Activated CD8-positive, alpha-beta memory T cell treated with anti-CD3 and anti-CD28 coated beads, Interleukin-2, amount 50 U/mL, for 1 hour (primary cell): ENCODE results near the gene SEC16A.

Source experiments
- DNase-seq: peaks from one replicate; pipeline ENCODE4 v3.0.0-alpha.2; 2020; ENCODE audit errors: extremely low read depth

Gene SEC16A

GRCh38 chr9:136482793-136483588 lies at the start of gene SEC16A:
SEC16A (minus strand) TSS chr9:136483040; CDS start chr9:136477615, 5,425 bp downstream.
- peak; percentile 98 for DNase-seq

DNA sequence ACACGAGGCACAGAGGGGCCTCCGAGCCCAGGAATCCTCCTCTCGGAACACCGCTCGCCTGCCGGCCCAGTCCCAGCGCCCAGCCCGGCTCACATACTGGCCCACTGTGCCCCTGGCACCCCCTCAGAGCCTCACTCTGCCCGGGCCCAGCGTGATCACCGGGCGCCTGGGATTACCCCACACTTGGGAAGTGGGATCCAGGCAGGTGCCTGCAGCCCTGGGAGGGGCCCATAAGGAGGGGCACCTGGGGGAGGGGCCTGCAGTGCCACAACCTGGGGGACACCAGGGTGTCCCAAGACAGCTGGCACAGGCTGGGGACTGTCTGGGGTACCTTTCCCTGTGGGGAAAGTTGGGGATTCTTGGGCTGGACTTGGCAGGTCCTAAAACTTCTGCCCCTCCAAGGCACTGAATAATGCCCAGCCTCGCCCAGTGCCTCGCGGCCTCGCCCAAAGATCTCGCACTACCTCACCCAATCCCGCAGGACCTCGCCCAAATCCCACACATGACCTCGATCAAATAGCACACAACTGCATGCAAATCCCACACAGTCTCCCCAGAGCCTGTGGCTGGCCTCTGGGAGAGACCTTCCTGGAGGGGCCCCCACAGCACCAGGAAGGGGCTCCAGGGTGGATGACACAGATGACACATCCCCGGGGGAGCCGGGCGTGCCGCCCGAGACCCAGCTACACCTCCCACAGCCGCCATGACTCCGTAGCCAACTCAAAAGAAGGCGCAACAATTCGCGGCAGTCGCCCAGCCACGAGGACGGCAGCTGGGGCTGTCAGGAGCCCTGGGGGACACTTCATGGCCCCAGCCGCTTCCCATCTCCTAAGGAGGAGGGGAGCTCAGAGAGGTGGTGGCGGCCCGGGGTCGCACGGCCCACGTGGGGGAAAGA lies 49.3 kb upstream of the SEC16A start:
- no peak for DNase-seq

- no peak for DNase-seq
Measured at GRCh38 chr9:136531186-136531903, 48.5 kb upstream of the SEC16A start.

DNA sequence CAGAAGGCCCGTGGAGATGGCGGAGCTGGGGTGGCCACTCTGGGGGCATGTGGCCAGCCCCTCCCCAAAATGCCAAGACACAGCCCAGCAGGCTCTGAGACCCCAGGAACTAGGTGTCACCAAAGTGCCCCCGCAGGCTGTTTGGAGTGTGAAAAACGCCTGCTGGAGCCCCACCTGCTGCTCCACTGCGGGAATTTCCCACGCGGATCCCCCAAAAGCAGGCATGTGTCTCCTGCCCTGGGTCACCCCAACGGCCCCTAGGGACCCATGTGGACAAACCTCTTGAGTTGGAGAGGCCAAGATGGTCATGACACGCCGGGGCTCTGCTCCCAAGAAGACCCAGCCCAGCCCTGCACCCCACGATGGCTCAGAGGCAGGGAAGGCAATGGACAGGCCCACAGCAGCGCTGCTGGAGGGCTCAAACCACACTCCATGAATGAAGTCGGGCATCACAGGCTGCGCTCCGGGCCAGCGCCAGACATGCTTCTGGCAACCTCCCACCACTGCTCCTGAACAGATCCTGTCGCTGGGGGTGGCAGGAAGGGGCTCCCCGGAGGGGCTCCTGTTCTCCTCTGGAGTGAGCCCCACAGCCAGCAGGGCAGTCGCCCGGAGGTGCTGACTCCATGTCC lies 47.7 kb upstream of the SEC16A start:
- DNase-seq: no peak

GRCh38 chr9:136529516-136530460 lies 46.9 kb upstream of the SEC16A start:
- DNase-seq: no peak

GRCh38 chr9:136528716-136529341 lies 46.0 kb upstream of the SEC16A start:
- DNase-seq: no peak

DNA sequence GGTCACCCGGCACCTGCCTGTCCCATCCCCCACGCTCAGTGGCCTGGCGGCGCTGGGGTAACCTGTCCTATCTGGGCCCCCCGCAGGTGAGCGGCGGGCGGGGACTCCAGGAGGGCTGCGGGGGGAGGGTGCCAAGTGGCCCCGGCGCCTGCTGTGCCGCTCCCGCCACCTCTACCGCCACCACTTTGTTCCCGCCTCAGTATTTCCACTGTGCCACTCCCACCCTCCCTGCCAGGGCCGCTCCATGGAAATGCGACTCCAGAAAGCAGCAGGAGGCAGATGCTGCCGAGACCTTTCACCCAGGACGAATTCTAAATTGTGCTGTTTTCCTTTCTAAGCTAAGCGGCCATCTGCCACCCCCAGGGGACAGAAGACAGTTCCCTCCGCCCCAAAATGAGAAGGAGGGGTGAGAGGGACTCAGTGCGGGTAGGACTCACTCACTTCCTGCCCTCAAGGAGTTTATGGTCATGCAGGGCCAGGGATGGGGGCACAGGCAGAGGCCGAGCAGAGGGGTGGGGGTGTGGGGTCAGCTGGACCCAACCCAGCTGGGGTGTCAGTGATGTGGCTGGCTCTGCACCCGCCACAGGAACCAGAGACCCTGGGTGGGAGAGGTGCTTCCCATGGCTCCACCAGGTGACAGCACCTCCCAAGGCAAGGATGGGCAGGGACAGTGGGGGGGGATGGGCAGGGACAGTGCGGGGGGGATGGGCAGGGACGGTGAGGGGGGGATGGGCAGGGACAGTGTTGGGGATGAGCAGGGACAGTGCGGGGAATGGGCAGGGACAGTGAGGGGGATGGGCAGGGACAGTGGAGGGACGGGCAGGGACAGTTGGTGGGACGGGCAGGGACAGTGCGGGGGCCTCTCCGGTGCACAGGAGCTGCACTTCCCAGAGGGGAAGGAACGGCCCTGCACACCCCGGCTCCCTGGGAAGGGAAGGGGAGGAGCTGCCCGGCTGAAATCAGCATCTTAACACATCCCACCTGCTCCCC lies 45.2 kb upstream of the SEC16A start:
- no peak for DNase-seq

- no peak for DNase-seq
Measured at GRCh38 chr9:136527131-136527530, 44.3 kb upstream of the SEC16A start.

DNA sequence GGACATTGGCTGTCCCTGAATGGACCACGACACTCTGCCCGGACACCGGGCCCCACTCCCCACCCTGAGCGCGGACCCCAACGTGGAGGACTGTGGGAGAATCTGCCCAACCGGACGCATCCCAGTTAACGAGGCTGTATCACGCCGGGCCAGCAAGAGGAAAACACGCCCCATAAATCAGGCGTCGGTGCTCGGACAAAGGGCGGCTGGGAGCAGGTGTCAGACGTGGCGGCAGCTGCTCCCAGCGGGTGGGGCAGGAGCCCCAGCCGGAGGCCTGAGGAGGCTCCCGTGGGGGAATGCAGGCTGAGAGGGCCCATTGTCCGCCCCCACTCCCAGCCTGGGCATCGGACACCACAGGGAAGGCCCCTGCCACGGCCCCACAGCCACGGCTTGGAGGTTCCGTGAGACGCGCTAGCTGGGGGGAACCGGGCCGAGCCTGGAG lies 43.8 kb upstream of the SEC16A start:
- no peak for DNase-seq

DNA sequence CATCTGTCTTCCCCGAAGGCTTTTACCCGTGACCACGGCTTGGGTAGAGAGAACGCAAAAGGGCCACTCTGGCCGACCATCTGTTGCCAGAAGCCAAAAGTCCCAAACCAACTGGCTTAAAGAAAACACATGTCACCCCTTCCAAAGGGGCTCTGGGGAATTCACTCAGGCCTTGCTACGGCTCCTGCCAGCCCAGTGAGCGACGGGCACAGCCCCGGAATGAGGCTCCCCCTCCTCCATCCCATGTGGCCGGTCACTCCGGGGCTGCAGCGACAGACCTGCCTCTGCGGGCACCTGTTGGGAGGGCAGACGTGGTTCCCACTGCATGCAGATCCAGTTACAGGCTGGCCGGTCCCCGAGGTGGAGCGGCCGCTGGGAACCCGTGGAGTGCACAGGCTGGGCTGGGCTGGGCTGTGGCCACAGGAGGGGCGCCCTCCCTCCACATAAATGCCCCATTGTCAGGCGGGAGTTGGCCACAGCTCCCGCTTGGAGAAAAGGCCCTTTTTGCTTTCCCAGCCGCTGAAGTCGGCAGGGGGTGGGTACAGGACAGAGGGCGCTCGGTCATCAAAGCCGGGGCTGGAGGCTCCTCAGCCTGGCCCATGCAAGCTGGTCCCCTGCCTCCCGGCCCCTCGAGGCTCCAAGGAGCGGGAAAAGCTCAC lies 43.1 kb upstream of the SEC16A start:
- DNase-seq: no peak

- no peak for DNase-seq
Measured at GRCh38 chr9:136525207-136525606, 42.4 kb upstream of the SEC16A start.

DNA sequence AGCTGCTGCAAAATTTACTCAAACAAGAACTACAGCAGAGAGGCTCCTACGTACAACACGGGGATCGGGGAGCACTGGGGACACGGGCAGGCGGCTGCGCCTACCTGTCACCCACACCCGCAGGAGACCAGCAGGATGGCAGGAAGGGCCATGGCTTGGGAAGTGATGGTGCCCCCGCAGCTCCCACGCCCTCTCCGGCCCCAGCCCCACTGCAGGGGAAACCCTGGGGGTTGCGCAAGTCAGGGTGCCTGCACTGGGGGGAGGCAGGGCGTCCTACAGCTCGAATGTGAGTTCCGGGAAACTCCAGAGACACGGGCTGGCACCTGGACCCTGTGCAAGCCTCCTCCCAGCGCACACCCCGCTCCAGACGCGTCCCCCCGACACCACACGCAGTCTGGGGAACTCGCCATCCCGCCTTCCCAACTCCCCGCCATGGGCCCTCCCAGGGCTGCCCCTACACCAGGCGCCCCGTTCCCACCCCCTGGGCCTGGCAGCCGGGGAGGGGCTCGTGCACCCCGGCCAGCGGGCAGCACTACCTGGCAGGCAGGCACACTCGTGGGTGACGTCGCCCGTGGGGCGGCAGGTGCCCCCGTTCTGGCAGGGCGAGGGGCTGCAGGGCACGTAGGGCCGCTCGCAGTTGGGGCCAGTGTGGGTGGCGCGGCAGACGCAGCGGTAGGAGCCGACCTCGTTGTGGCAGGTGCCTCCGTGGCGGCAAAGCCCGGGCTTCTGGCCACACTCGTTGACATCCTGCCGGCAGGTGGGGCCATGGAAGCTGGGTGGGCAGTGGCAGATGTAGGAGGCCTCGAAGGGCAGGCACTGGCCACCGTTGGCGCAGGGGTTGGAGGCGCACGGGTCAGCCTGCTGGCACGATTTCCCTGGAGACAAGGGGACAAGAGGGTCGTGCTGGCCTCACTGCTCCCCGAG lies 39.7 kb upstream of the SEC16A start:
- DNase-seq: no peak

DNA sequence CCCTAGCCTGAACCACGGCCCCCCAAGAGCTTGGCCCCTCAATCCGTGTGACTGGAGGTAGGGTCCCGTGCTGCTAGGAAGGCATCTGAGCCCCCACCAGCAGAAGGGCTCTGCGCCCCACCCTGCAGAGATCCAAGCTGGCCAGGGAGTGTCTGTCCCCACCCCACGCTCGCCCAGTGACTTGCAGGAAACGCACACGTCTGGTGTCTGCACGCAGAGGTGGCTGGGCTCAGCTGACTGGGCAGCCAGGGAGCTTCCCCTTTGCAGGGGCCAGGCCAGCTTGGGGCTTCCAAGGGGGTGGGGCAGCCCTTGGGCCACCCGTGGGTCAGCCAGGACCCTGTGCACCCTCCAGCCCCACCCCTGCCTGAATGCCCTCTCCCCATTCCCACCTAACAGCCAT lies 38.7 kb upstream of the SEC16A start:
- DNase-seq: no peak

DNA sequence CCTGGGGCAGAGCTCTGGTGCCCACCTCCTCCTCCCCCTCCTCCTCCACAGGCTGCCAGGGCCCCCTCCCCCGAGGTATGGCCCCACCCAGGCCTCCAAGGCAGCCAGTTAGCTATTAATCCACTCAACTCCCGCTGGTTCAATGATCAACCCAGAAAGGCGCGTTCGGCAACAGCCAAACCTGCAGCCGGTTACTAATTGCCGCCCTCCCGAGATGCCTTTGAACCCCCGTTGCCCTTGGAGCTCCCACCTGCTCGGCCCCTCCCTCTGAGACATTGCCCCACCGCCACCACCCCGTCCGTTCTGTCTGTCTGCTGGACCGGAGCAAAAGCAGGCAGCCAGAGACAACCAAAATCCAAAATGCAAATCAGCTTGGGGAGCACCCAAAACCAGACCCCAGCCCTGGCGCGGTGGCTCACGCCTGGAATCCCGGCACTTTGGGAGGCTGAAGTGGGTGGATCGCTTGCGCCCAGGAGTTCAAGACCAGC lies 37.3 kb upstream of the SEC16A start:
- no peak for DNase-seq

GRCh38 chr9:136519263-136520052 lies 36.6 kb upstream of the SEC16A start:
- DNase-seq: no peak

- no peak for DNase-seq
Measured at GRCh38 chr9:136518623-136519022, 35.8 kb upstream of the SEC16A start.
